ENCODE data around the gene CDK14.
A peak's percentile ranks its signal among the peaks of the same experiment; 100 is the strongest.

CDK14 gene

GRCh38 chr7:91080351-91080750, 484.2 kb downstream of the CDK14 start:
- no peak for DNase-seq

GRCh38 chr7:91082038-91082437, 485.9 kb downstream of the CDK14 start:
- DNase-seq, result no peak

- no peak for DNase-seq
Observed at GRCh38 chr7:91082852-91083495, 486.9 kb downstream of the CDK14 start.

GRCh38 chr7:91083855-91084644, 487.9 kb downstream of the CDK14 start:
- no peak for DNase-seq

- peak in 1 of 2 donors; percentile 6 for DNase-seq
Observed at GRCh38 chr7:91085175-91085574, 489.1 kb downstream of the CDK14 start.

- no peak for DNase-seq
Observed at GRCh38 chr7:91086200-91086599, 490.1 kb downstream of the CDK14 start.

GRCh38 chr7:91088156-91088555, 492.0 kb downstream of the CDK14 start:
- DNase-seq, result no peak

- DNase-seq, result no peak
Observed at GRCh38 chr7:91088691-91089090, 492.6 kb downstream of the CDK14 start.

GRCh38 chr7:91089382-91089963, 493.4 kb downstream of the CDK14 start:
- DNase-seq, result peak in 1 of 2 donors; percentile 12

GRCh38 chr7:91090684-91091083, 494.6 kb downstream of the CDK14 start:
- DNase-seq, result no peak

- no peak for DNase-seq
Observed at GRCh38 chr7:91091631-91092030, 495.5 kb downstream of the CDK14 start.

- DNase-seq, result no peak
Observed at GRCh38 chr7:91093181-91093580, 497.1 kb downstream of the CDK14 start.

GRCh38 chr7:91098566-91098965, 502.4 kb downstream of the CDK14 start:
- DNase-seq, result no peak

GRCh38 chr7:91103363-91103762, 507.2 kb downstream of the CDK14 start:
- DNase-seq, result no peak

GRCh38 chr7:91107460-91107859, 511.3 kb downstream of the CDK14 start:
- no peak for DNase-seq

GRCh38 chr7:91109200-91109599, 513.1 kb downstream of the CDK14 start:
- DNase-seq, result no peak

GRCh38 chr7:91112902-91113341, 516.8 kb downstream of the CDK14 start:
- no peak for DNase-seq

GRCh38 chr7:91114232-91114631, 518.1 kb downstream of the CDK14 start:
- no peak for DNase-seq

GRCh38 chr7:91126762-91127161, 530.6 kb downstream of the CDK14 start:
- no peak for DNase-seq

- no peak for DNase-seq
Observed at GRCh38 chr7:91127325-91127724, 531.2 kb downstream of the CDK14 start.

GRCh38 chr7:91127959-91128358, 531.8 kb downstream of the CDK14 start:
- no peak for DNase-seq

GRCh38 chr7:91128683-91129348, 532.7 kb downstream of the CDK14 start:
- DNase-seq, result no peak

GRCh38 chr7:91135300-91135699, 539.2 kb downstream of the CDK14 start:
- no peak for DNase-seq

Data from CD4-positive, alpha-beta T cell treated with Interferon alpha-2 for 1 hour (primary cell).